GM03348 (cell line): ENCODE results near the gene SNAP47.

Experiments used
- DNase-seq: peaks from one replicate; pipeline ENCODE4 v3.0.0; 2012; ENCODE audit warnings: low spot score

The SNAP47 gene

GRCh38 chr1:227732586-227733308, 2.5 kb upstream of the SNAP47 start:
- DNase-seq = no peak

GRCh38 chr1:227733309-227733705, 1.9 kb upstream of the SNAP47 start:
- no peak for DNase-seq

- DNase-seq = no peak
Observed at GRCh38 chr1:227733751-227734545, 1.3 kb upstream of the SNAP47 start.

GRCh38 chr1:227734546-227734855, 734 bp upstream of the SNAP47 start:
- no peak for DNase-seq

GRCh38 chr1:227735539-227736285, 477 bp downstream of the SNAP47 start:
- no peak for DNase-seq

- no peak for DNase-seq
Observed at GRCh38 chr1:227736814-227737432, 1.7 kb downstream of the SNAP47 start.

- no peak for DNase-seq
Observed at GRCh38 chr1:227738820-227739219, 3.6 kb downstream of the SNAP47 start.

- DNase-seq = no peak
Observed at GRCh38 chr1:227739636-227740035, 4.4 kb downstream of the SNAP47 start.

- no peak for DNase-seq
Observed at GRCh38 chr1:227740401-227740960, 5.2 kb downstream of the SNAP47 start.

- DNase-seq = no peak
Observed at GRCh38 chr1:227741166-227741870, 6.1 kb downstream of the SNAP47 start.

- no peak for DNase-seq
Observed at GRCh38 chr1:227742738-227743715, 7.8 kb downstream of the SNAP47 start.

GRCh38 chr1:227744668-227745067, 9.4 kb downstream of the SNAP47 start:
- DNase-seq = no peak

GRCh38 chr1:227745568-227746265, 10.5 kb downstream of the SNAP47 start:
- no peak for DNase-seq

- DNase-seq = no peak
Observed at GRCh38 chr1:227746676-227747075, 11.4 kb downstream of the SNAP47 start.

- DNase-seq = no peak
Observed at GRCh38 chr1:227747382-227747781, 12.1 kb downstream of the SNAP47 start.

- no peak for DNase-seq
Observed at GRCh38 chr1:227747948-227748495, 12.8 kb downstream of the SNAP47 start.

GRCh38 chr1:227748496-227749182, 13.4 kb downstream of the SNAP47 start:
- DNase-seq = no peak

- no peak for DNase-seq
Observed at GRCh38 chr1:227749225-227749624, 14.0 kb downstream of the SNAP47 start.
